NCI-H128 (cell line): ENCODE measurements around the gene KCNQ2.

ENCODE experiments used
- DNase-seq: peaks from one replicate; lab custom pipeline; 2025; ENCODE audit not compliant: unreplicated experiment; lab: John Stamatoyannopoulos, UW

Gene KCNQ2

DNA sequence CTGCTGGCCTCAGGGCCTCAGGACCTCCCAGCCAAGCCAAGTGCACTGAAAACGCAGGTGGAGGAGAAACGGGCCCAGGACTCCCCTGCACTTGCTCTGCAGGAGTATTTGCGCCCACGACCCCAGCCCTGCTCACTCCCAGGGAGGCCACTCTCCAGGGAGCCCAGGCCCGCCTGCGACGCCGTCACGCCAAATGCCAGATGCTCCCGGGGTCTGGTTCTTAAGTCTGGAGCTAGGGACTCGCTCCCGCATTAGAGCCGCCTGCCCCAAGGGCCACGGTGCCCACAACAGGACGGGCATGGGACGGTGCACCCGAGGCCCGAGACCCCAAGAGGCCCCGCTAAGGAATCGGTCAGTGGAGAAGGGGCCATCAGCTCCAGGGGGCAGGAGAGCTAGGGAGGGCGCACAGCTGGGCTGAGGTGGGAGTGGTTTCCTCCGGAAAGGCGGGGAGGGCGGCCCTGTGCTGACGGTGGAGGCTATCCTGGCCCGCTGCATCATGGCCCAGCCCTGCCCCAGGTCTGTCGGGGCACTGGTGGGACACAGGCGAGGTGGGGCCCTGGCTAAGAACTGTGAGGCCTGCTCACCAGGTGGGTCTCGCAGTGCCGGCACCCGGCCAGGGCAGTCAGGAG, 67.2 kb downstream of the KCNQ2 start:
- DNase-seq: no peak

DNA sequence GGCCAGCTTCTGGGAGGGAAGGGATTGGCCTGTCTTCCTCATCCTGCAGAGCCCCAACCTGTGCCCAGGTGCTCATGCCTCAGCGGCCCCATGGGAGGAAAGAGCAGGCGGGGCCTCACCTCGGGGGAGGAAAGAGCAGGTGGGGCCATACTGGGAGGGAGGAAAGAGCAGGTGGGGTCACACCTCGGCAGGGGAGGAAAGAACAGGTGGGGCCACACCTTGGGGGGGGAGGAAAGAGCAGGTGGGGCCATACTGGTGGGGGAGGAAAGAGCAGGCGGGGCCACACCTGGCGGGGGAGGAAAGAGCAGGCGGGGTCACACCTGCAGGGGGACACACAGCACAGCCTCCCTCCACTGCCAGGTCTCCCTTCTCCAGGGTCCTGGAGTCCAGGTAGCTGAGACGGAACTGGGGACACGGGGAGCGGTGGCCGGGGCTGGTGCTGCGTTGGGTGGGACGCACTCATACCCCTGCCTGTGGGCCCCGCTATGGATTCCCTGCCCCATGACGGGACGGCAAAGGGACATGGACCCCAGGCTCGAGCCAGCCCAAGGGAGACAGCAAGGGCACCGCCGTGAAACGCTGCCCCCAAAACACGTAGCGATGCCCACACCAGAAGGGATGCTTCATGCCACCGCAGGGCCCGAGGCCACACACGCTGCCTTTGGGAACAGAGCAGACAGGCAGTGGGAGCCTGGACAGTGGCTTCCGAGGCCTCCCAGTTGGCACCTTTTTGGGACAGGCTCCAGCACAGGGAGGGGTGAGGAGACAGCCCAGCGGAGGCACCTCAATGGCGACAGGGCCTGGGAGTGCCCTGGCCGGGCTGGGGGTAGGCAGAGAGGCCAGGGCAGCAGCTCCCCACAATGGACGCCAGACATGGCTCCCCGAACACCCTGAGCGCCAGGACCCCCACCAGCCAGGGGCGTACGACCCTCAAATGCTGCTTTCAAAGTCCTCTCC, 68.0 kb downstream of the KCNQ2 start:
- no peak for DNase-seq

DNA sequence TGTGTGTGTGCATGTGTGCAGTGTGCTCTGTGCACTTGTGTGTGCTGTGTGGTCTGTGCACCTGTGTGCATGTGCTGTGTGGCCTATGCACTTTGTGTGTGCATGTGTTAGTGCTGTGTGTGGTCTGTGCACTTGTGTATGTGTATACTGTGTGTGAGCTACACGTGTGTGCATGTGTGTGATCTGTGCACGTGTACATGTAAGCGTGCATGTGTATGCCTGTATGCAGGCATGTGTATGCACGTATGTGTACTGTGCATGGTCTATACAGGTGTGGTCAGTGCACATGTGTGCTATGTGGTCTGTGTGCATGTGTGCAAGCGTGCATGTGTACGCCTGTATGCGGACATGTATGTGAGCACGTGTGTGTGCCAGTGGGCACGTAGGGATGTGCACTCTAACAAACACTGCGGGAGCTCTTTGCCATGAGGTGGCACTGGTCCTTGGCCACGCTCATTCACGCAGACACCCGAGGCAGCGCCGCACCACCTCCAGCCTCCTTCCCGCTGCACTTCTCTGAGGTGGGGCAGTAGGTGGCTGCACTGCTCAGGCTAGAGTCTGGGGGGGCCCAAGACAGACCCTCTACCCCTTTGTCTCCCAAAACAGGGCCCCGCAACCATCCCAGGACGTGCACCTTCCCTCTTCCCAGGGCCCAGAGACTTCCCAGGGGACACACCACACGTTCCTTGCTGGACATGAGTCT, 68.9 kb downstream of the KCNQ2 start:
- DNase-seq: no peak

DNA sequence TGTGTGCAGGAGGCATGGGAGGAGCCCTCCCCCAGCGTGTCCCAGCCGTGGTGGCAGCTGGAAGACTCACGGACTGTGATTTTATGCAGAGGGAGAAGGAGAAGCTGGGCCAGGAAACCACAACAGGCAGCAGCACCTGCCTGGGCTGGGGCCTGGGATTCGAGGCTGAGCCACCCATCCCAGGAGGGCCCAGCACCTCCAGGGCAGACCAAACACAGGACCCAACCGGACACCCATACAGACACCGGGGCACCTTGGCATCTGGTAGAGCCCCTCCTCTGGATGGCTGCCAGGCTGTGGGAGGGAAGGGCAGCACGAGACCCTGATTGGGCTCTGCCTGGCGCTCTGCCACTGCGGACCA, 69.6 kb downstream of the KCNQ2 start:
- DNase-seq: no peak

DNA sequence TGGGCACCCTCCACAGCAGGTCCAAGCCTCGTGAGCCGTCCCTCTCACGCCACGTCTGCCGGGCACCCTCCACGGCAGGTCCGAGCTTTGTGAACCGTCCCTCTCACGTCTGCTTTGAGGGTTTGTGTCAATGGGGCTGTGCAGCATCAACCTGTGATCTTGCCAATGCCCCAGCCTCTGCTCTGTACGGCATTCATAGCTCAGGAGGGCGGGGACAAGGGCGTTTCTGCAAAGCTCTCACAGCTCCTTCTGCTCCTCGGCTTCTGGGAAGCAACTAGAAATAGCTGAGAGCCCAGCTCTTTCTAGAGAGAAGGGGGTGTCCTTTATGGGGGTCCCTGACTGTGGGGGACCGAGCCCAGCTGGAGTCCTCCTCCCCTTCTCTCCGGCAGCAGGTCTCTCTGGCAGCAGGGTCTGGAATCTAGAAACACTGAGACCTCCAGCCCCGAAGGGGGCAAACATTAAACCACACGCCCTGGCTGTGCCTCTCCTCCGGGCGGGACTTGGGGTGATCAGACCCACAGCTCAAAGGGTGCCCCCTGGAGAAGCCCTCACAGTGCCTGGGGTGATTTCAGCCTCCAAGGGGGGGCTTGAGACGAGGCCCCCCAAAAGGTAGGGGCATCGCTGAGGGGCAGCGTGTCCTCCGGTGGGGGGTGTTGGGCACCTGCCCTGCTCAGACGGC, 70.1 kb downstream of the KCNQ2 start:
- no peak for DNase-seq

DNA sequence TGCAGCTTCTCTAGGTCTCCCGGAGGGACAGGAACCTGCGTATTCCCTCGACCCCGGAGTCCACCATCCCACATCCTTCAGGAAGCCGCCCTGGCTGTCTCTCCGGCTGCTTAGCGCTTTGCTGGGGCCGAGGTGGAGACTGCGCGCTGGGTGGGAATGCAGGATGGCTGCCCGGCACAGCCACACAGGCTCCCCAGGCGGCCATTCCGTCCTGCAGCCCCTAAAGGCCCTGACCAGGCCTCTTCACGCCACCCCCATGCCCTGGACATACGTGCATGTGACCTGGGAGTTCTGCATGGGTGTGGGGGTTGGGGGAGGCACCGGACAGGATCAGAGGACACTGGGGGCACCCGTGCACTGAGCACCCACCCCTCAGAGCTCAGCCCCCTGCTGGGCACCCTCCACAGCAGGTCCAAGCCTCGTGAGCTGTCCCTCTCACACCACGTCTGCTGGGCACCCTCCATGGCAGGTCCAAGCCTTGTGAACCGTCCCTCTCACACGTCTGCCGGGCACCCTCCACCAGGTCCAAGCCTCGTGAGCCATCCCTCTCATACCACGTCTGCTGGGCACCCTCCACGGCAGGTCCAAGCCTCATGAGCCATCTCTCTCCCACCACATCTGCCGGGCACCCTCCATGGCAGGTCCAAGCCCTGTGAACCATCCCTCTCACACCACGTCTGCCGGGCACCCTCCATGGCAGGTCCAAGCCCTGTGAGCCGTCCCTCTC, 70.9 kb downstream of the KCNQ2 start:
- no peak for DNase-seq

DNA sequence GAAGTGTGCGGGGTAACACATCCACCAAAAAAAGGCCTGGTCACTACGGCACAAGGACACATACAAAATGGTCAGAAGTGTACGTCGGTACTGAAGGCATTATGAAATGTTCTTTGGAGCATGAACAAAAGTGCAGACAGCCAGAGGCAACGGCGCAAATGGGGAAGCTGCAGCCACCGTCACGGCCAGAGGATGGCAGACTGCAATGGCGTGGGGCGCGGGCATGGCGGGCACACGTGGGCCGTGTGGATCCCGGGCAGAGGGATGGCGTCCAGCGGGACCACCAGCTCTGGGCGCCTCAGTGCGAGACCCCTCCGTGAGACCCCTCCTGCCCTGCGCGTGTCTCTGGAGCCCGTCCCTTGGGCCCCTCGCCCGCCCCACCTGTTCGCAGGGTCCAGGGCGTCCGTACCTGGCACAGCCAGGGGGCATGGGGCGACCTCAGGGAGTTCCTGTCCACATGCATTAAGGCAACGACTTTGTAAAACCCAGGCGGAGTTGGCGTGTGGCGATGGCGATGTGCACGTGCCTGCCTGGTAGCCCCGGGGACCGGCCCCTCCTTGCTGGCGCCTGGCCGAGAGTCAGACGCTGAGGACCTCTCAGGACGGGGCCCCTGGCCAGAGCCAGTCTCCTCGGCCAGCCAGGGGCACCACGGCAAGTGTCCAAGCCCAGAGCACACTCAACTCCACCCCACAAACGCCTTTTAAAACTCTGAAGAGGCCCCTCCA, 71.8 kb downstream of the KCNQ2 start:
- no peak for DNase-seq

DNA sequence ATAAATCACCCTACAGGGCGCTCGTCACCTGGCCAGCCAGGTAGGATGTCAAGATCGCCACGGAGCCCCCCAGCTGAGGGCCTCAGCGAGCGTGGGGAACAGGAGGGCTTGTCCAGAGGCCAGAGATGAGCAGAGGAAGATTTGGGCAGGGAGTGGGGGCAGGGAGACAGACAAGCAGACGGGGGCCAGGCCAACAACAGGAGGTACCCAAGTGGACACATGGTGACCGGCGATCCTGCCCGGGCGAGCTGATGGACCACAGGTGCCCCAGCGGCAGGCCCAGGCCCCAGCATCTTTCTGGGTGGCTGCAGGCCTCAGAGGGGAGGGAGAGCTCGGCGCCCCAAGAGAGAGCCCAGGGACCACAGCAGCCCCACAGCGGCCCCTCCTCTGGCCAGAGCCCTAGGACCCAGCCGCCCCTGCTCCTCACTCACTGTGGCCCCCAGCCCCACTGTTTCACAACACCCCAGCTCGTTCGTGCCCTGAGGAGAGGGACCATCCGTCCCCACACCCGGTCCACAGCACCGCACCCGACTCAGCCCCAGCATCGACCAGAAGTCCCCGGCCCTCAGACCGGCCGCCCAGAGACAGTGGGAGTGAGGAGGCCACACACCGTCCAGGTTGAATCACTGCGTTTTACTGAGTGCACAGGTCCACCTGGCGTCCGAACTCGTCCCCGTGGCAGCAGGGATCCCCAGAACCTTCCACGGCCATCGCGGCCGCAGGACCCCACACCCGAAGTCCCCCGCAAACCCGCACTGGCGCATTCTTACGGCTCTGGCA, 72.7 kb downstream of the KCNQ2 start:
- DNase-seq: no peak

DNA sequence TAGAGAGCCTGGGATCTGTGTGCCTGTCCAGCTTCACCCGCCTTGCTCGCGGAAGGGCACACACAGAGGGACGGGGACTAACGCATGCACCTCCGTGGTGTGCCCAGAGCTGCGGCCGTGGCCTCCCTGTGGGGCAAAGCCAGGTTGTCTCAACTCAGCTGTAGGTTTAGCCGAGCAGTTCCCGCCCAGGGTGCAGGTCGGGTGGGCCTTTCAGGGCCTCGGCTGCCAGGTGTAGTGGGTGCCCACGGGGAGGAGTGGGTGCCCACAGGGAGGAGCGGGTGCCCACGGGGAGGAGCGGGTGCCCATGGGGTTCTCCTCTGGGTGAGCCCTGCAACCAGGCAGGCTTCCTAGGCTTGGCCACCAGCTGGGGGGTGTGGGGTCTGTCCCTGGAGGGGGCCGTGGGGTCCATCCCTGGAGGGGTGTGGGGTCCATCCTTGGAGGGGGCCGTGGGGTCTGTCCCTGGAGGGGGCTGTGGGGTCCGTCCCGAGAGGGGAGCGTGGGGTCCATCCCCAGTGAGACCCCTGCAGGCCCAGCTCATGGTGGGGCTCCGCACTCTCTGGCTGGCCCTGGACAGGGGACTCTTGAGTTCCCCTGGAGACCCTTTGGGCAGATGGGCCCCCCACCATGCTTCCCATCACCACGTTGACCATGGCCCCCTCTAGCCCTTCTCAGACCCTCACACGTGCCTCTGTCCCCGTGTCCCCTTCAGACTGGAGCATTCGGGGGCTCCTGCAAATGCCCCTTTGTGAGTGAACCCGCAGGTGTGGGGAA, 73.5 kb downstream of the KCNQ2 start:
- DNase-seq: no peak

DNA sequence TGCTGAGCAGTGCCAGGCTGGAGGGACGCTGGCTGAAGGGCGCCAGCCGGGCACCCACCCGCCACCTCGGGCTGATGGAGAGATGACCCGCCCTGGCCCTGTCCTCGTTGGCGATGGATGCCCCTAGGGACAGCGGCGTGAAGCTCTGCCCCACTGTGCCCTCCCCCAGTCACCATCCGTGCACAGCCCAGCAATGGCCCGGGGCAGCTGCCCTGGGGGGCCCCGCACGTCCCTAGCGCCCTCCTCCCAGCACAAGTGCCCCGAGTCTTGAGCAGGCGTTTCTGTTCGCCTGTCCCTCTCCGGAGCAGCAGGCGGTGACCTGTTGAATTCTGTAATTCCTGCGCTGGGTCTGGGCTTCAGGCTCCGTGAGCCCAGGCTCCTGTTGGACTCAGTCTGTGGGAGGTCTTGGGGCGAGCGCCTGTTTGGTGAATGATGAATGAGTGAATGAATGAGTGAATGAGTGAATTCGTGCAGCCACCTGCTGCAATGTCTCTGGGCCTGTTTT, 74.5 kb downstream of the KCNQ2 start:
- DNase-seq: no peak

DNA sequence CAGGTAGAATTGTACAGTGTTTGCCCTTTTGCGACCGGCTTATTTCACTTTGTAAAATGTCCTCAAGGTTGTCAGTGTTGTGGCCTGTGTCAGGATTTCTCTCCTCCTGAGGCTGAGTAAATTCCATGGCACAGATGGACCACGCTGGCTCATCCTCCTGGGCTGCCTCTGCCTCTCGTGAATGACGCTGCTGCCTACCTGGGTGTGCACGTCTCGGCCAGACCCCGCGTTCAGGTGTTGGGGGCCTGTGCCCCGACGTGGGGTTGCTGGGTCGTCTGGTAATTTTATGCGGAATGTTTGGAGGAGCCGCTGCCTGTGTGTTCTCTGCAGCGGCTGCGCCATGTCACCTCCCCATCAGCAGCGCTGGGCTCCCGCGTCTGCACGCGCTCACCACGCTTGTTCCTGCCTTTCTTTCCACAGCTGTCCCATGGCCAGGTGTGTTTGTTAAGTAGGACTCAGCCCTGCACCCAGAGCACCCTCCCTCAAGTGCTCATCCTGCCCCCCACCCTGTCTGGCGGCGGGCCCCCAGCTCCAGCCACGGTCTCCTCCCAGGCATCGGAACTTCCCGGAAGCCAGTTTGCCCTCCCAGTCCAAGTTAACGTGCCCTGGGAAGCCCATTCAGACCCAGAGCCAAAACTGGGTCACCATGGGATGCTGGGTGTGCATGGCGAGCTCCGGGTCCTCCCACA, 75.2 kb downstream of the KCNQ2 start:
- no peak for DNase-seq

DNA sequence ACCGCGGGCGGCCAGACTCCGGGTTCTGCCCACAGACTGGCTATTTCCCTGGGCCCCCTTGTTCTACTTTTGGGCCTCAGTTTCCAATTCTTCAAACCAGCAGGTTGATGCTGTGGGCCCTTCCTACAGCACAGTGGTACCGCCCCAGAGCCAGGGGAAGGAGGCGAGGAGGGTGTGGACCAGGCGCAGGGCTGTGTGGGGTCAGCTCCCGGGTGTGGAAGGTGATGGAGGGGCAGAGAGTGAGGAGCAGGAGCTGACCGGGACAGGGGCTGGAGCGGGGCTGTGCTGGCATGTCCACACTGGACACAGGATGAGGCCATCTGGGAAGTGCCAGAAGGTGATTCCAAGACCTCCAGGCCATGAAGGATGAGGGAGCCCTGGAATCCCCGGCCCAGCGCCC, 76.2 kb downstream of the KCNQ2 start:
- DNase-seq: no peak

DNA sequence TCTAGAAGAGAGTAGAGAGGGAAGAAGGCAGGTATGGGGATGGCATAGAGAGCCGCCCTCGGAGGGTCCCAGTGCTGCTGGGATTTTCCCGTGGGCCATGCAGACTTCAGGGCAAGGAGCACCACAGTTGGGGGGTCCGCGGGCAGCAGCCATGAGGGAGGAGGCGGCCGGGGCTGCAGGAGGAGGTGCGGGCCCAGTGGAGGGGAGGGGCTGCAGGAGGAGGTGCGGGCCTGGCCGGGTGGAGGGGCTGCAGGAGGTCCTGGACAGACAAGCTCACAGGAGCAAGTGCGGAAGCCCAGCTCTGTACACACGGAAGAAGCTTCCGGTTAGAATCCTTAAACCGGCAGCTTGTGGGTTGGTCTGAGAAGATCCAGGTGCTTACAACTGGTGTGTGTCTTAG, 76.7 kb downstream of the KCNQ2 start:
- DNase-seq: no peak

DNA sequence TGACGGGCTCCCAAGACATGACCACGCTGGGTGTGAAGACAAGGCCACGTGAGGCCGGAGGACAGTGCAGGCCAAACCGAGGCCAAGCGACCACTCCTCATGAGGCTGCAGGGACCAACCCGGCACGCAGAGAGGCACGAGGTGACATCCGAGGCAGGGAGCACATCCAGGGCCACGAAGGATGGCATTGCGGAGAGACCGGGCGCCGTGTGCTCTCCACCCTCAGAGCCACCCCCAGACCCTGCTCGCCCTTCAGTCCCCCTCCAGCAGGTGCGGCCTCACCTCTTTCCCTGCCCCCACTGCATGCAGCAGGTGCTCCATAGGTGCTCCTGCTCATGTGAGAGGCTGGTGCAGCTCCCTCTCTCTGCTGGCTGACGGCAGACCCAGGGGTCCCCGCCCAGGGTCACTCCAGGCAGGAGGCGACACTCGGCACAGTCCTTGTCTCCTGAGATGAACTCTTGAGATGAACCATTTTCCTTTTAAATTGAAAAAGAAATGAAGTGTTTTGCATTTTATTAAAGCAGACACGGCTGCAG, 77.5 kb downstream of the KCNQ2 start:
- no peak for DNase-seq

DNA sequence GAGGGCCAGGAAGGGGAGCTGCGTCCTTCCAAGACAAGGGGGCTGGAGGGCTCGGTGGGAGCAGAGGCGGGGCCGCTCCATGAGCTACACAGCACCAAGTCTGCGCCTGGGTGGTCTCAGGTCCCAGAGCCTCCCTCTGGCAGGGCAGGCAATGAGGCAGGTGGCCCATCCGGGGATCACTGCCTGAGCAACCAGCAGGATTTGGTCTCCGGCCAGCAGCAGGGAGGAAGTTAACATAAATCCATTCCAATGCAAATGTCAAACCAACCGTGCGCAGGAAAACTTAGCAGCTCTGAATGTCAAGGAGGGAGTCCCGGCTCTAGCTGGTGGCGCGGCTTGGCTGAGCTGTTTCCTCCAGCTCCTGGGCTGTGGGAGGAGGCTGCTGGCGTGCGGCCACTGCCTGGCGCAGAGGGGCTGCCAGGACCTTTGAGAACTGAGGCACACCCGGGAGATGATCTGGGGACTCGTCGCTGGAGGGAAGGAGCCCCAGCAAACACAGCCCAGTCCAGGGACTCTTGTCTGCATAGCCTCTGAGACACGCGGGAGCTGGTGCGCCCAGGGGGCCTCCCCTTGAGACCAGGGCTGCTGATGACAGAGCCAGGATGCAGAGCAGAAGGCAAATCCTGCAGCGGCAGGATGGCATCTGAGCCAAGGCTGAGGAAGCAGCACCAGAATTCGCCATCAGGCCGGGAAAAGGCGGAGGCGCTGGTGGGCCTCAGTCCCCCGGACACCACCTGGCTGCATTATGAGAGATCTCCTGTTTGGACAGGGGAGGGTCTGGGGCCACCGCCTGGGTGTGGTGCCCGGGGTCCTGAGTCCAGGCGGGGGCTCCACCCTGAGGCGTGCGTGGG, 78.2 kb downstream of the KCNQ2 start:
- no peak for DNase-seq

DNA sequence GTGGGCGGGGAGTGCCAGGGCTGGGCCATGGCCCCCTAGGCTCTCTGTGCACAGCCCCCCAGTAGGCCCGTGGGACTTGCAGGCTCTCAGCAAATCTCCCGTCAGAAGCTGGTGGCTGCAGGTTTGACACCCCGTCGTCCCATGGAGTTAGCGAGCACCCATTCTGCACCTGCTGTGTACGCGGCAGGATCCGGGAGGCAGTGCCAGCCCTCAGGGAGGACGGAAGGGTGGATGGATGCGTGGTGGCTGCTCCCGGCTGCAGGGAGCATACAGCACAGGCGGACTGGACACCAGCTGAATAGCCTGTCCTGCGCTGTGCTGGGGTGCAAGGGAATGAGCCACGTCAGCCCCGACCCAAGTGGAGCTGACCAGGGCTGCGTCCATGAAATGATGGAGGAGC, 78.9 kb downstream of the KCNQ2 start:
- DNase-seq: no peak
